HEK293 (cell line): ENCODE data around the gene CHIA.

Experiments used
- GLIS1 ChIP-seq: fragments of 450-650 bp; formaldehyde crosslinking; IDR thresholded peaks from 2 replicates; pipeline ENCODE4 v1.5.1; 2016; ENCODE audit warnings: missing biosample characterization, missing genetic modification characterization
- ZNF274 ChIP-seq, 2 experiments: fragments of 200-500 bp in 1 of 2; fragments of 450-650 bp in 1 of 2; sonication (Bioruptor generic) in 1 of 2; formaldehyde crosslinking in 1 of 2; IDR thresholded peaks; 2 replicates each; pipeline versions ENCODE4 v1.5.1 to v1.6.1; 2014 to 2016; ENCODE audit warnings: borderline replicate concordance in 1 of 2, inconsistent platforms in 1 of 2, low read length in 1 of 2, missing biosample characterization in 1 of 2, missing genetic modification characterization in 1 of 2
- ZNF549 ChIP-seq: fragments of 450-650 bp; IDR thresholded peaks from 2 replicates; pipeline ENCODE4 v1.5.1; 2018; ENCODE audit warnings: missing biosample characterization, missing genetic modification characterization, mild to moderate bottlenecking, inconsistent platforms, moderate library complexity

GRCh38 chr1:111272081-111272480 is 18.6 kb upstream of the CHIA start:
- TF ChIP-seq GLIS1 (tag by site-specific recombination) (no peak), ZNF549 (tag by site-specific recombination) (no peak), ZNF274 (IDR thresholded peaks at IDR 0.05; ENCODE audit: low read length) (no peak), ZNF274 (tag by site-specific recombination; IDR thresholded peaks at IDR 0.05; ENCODE audit: borderline replicate concordance) (no peak)
